Subcutaneous adipose tissue (tissue), 4 donors: ENCODE data around the gene MYH9. TPM values are rescaled to one million over a fixed set of nuclear protein-coding genes. Genes with fewer than 3 reads are reported as not detected.

Experiments
- total RNA-seq, 4 donors: library from RNA; depleted of rRNA; stranded (reverse); fragments of >200 nt; gene quantifications; one replicate each; pipeline ENCODE4 v1.1.0, GENCODE V29; 2016
- TF ChIP-seq, protein P1 (sequence below): fragments of 450-650 bp; IDR thresholded peaks from one replicate; pipeline ENCODE4 v1.5.1; 2016; ENCODE audit warnings: low read depth, mild to moderate bottlenecking, control low read depth, antibody characterized with exemption, moderate library complexity

The MYH9 gene
- total RNA-seq, 4 donors from 2014 or later = 187 to 410 (median 233) TPM

DNA sequence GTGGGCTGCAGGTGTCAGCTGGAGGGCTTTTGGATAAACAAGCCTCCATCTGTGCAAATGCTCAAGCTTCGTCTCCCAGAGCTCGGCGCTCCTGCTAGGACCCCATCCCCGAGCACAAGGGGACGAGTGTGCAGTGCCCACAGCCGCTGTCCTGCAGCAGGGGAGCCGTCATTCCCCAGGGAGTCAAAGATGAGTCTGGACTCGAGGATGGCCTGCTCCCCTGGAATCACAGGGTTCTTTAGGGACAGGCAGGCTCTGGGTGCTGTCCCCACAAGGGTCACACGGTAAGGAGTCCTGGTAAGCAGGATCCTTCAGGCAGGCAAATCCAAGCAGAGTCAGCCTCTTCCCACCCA, 84.7 kb downstream of the MYH9 start:
- TF ChIP-seq, protein P1, sequence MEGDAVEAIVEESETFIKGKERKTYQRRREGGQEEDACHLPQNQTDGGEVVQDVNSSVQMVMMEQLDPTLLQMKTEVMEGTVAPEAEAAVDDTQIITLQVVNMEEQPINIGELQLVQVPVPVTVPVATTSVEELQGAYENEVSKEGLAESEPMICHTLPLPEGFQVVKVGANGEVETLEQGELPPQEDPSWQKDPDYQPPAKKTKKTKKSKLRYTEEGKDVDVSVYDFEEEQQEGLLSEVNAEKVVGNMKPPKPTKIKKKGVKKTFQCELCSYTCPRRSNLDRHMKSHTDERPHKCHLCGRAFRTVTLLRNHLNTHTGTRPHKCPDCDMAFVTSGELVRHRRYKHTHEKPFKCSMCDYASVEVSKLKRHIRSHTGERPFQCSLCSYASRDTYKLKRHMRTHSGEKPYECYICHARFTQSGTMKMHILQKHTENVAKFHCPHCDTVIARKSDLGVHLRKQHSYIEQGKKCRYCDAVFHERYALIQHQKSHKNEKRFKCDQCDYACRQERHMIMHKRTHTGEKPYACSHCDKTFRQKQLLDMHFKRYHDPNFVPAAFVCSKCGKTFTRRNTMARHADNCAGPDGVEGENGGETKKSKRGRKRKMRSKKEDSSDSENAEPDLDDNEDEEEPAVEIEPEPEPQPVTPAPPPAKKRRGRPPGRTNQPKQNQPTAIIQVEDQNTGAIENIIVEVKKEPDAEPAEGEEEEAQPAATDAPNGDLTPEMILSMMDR = no peak

DNA sequence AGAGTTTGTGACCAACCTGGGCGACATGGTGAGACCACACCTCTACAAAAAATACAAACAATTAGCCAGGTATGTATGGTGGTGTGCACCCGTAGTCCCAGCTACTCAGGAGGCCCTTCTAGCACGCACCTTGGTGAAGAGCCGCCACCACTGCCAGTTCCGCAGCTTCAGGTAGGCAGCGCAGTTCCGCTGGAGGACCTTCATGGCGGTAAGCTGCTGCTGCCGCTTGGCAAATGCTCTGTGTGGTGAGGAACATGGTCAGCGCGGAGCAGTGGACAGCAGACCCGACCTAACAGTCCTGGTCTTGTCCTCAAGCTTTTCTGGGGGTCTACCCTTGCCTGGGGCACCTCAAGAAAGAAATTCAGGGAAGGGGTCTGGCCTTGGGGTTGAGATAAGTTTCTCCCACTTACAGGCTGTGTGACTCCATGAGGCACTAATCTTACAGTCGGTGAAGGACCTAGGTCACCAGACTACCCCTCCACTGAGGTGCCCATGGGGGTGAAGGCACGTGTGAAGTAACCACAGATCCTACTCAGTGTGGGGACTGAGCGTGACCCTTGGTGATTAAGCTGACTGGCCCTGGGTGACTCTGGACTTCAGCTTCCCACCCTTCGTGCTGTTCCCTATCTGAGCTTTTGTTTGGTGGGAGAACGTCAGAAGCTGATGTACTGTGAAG, 85.2 kb downstream of the MYH9 start:
- TF ChIP-seq, protein P1 = no peak

DNA sequence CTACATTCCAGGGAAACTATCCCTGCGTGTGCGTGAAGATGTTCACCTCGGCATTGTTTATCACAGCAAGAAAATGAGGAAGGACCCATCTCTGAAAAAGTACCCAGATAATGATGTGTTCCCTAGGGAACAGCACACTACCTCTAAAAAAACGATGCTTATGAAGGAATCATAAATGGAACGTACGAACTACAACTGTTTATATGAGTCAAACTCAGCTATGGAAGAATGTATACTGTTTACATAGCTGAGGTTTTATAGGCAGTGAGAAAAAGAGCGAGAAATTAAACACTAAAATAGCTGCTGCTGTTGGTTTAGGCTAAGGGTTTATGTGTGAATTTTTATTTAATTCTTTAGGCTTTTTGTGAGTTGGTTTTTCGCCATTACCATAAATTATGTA, 85.9 kb downstream of the MYH9 start:
- TF ChIP-seq, protein P1 = no peak

DNA sequence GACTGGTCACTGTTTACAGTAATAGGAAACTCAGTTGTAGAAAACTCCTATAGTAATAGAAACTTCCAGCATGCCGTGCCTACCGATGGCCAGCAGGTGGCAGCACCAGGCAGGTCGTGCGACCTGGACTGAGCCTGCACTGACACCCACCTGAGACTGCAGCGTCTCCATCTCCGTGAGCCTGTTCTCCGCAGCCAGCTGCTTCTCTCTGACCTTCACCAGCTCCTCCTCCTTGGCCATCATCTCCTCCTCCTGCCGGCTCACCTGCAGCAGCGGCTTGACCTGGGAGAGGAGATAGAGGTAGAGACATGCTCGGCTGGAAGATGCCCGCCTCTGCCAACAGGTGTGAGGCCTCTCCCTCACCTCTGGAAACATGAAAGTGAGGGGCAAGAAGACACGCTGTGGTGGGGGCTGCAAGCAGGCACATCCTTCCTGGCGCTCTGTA, 86.4 kb downstream of the MYH9 start:
- TF ChIP-seq, protein P1 = no peak

DNA sequence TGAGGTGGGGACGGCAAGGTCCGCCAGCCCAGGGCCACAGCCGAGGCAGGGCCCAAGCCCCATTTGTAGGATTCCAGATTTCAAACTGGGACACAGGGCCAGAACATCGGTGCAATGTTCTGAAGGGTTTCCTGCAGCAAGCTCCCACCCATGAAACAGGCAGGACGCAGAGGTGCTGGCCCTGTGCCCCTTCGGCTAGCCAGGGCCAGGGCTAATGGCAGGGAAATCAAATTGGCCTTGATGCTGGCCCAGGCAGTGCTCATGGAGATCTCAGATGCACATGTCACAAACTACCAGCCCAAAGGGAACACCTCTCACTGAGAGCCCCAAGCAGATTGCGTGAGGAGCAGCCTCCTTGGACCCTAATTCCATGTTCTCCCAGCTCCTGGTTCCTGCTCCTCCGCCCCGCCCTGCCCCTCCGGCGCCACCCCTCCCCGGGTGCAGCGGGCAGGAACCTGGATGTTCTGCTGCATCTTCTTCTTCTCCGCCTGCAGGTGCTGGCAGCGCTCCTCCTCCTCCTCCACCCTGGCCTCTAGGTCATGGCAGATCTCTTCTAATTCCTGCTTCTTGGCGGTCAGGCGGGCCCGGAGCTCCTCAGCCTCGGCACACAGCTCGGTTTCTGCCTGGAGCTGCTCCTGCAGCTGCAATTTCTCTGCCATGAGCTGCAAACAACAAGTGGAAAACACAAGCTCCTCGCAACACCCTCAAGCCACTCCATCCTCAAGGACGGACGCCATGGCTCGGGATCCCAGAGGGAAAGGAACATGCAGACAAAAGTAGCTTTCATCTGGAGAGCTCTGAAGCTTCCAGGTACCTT, 87.2 kb downstream of the MYH9 start:
- TF ChIP-seq, protein P1 = no peak

DNA sequence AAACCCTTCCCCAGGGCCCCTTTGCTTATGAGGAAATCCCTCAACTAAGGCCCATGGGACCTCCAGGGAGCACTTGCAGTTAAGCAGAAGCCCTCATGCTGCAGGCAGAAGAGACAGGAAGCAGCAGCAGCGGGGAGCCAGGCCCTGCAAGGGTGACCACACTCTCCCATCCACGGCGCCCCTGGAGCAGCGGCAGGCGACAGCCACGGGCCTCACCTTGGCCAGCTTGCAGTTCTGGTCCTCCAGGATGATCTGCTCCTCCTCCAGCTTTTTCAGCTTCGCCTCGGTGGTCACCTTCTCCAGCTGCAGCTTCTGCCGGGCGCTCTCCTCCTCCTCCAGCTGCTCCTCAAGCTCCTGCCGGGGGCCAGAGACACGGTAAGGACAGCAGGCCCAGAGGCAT, 87.9 kb downstream of the MYH9 start:
- TF ChIP-seq, protein P1 = no peak

DNA sequence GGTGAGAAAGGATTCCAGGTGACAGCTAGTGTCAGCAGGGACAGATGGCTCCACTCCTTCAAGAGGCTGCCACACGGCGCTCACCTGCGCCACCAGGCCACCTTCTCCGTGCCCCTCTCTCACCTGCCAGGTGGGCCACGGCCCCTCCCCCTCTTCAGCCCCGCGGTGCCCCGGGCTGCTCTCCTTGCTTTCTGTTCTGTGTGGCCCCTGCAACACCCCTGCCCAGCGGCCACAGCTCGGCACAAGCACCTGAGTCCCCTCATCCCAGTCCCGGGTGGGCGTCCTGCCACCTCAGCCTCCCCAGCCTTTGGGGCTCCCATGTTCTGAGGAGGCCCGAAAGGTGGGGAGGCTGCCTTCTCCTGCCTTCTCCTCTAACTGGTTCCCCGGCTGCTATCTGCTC, 88.5 kb downstream of the MYH9 start:
- TF ChIP-seq, protein P1 = no peak
